HG03280 (cell line): ENCODE data around the gene CELF4.

Source experiments
- ATAC-seq: cut with Tn5 transposase; IDR thresholded peaks from one replicate; pipeline ENCODE4 v1.9.1; 2021; ENCODE audit warnings: mild to moderate bottlenecking, moderate library complexity; ENCODE audit not compliant: unreplicated experiment

Gene CELF4

GRCh38 chr18:37422596-37422995 lies 143.0 kb downstream of the CELF4 start:
- no peak for ATAC-seq

GRCh38 chr18:37422116-37422515 lies 143.5 kb downstream of the CELF4 start:
- ATAC-seq, result no peak

GRCh38 chr18:37421341-37422077 lies 144.1 kb downstream of the CELF4 start:
- no peak for ATAC-seq

- no peak for ATAC-seq
Observed at GRCh38 chr18:37420315-37420880, 145.2 kb downstream of the CELF4 start.

- ATAC-seq, result no peak
Observed at GRCh38 chr18:37419866-37420265, 145.7 kb downstream of the CELF4 start.

- no peak for ATAC-seq
Observed at GRCh38 chr18:37419315-37419714, 146.3 kb downstream of the CELF4 start.

- ATAC-seq, result no peak
Observed at GRCh38 chr18:37414816-37415215, 150.8 kb downstream of the CELF4 start.

GRCh38 chr18:37412829-37413228 lies 152.8 kb downstream of the CELF4 start:
- ATAC-seq, result no peak

GRCh38 chr18:37412333-37412732 lies 153.3 kb downstream of the CELF4 start:
- no peak for ATAC-seq

GRCh38 chr18:37409878-37410277 lies 155.7 kb downstream of the CELF4 start:
- ATAC-seq, result no peak

- no peak for ATAC-seq
Observed at GRCh38 chr18:37408676-37409265, 156.8 kb downstream of the CELF4 start.

- ATAC-seq, result no peak
Observed at GRCh38 chr18:37407571-37407970, 158.0 kb downstream of the CELF4 start.

- ATAC-seq, result no peak
Observed at GRCh38 chr18:37405772-37406171, 159.8 kb downstream of the CELF4 start.

- no peak for ATAC-seq
Observed at GRCh38 chr18:37405229-37405628, 160.4 kb downstream of the CELF4 start.

- ATAC-seq, result no peak
Observed at GRCh38 chr18:37403788-37404187, 161.8 kb downstream of the CELF4 start.

- ATAC-seq, result no peak
Observed at GRCh38 chr18:37403100-37403781, 162.4 kb downstream of the CELF4 start.

GRCh38 chr18:37402735-37403099 lies 162.9 kb downstream of the CELF4 start:
- no peak for ATAC-seq

GRCh38 chr18:37400802-37401201 lies 164.8 kb downstream of the CELF4 start:
- no peak for ATAC-seq

- no peak for ATAC-seq
Observed at GRCh38 chr18:37398248-37398920, 167.2 kb downstream of the CELF4 start.

- ATAC-seq, result no peak
Observed at GRCh38 chr18:37397814-37398213, 167.8 kb downstream of the CELF4 start.

GRCh38 chr18:37396971-37397720 lies 168.5 kb downstream of the CELF4 start:
- no peak for ATAC-seq
